Nucleus accumbens (tissue), 56 donors: Measurements from ENCODE around the gene TMEM151A.
A peak's percentile ranks its signal among the peaks of the same experiment; 100 is the strongest.
"Not testable (repeated sequence)": the region's sequence is repeated elsewhere in the genome, so short reads cannot be mapped to it uniquely, and the experiment has no call there.

Experiments used
- DNase-seq, 56 donors: peaks; one replicate each; lab custom pipeline; 2025; lab: John Stamatoyannopoulos, UW

Gene TMEM151A

GRCh38 chr11:66297610-66298009 lies 5.9 kb downstream of the TMEM151A start:
- DNase-seq: no peak

GRCh38 chr11:66299186-66299585 lies 7.5 kb downstream of the TMEM151A start:
- no peak for DNase-seq

GRCh38 chr11:66302656-66303055 lies 11.0 kb downstream of the TMEM151A start:
- no peak for DNase-seq

GRCh38 chr11:66309475-66309874 lies 17.8 kb downstream of the TMEM151A start:
- DNase-seq: no peak

GRCh38 chr11:66310324-66310723 lies 18.6 kb downstream of the TMEM151A start:
- DNase-seq: no peak

GRCh38 chr11:66310803-66311440 lies 19.2 kb downstream of the TMEM151A start:
- not testable (repeated sequence) for DNase-seq

- DNase-seq: no peak
Measured at GRCh38 chr11:66311470-66311964, 19.8 kb downstream of the TMEM151A start.

GRCh38 chr11:66311965-66312548 lies 20.4 kb downstream of the TMEM151A start:
- peak in 55 of 56 donors; percentile 54 to 92 (median 81) for DNase-seq

GRCh38 chr11:66312549-66313320 lies 21.0 kb downstream of the TMEM151A start:
- DNase-seq: peak; percentile 65 to 98 (median 90)

GRCh38 chr11:66313321-66314185 lies 21.9 kb downstream of the TMEM151A start:
- no peak for DNase-seq

- no peak for DNase-seq
Measured at GRCh38 chr11:66314186-66314501, 22.4 kb downstream of the TMEM151A start.

GRCh38 chr11:66314561-66315497 lies 23.1 kb downstream of the TMEM151A start:
- no peak for DNase-seq

- no peak for DNase-seq
Measured at GRCh38 chr11:66315498-66315885, 23.8 kb downstream of the TMEM151A start.

GRCh38 chr11:66315921-66316811 lies 24.5 kb downstream of the TMEM151A start:
- no peak for DNase-seq

- DNase-seq: peak in 4 of 56 donors; percentile 17 to 45 (median 25)
Measured at GRCh38 chr11:66316849-66317251, 25.2 kb downstream of the TMEM151A start, which contains the start of gene CD248. CD248 (minus strand) TSS chr11:66317044; CDS start chr11:66317027, 17 bp downstream.

- peak in 2 of 56 donors; percentile 15 to 22 for DNase-seq
Measured at GRCh38 chr11:66317322-66317722, 25.6 kb downstream of the TMEM151A start.

- DNase-seq: peak in 2 of 56 donors; percentile 10 to 13
Measured at GRCh38 chr11:66317723-66318599, 26.3 kb downstream of the TMEM151A start.
